Astrocyte of the hippocampus (primary cell): ENCODE data around the gene TXNIP.
A peak's percentile ranks its signal among the peaks of the same experiment; 100 is the strongest.

Experiments used
- DNase-seq: peaks from one replicate; pipeline ENCODE4 v3.0.0; 2011; ENCODE audit warnings: low read depth, low spot score

TXNIP gene

DNA sequence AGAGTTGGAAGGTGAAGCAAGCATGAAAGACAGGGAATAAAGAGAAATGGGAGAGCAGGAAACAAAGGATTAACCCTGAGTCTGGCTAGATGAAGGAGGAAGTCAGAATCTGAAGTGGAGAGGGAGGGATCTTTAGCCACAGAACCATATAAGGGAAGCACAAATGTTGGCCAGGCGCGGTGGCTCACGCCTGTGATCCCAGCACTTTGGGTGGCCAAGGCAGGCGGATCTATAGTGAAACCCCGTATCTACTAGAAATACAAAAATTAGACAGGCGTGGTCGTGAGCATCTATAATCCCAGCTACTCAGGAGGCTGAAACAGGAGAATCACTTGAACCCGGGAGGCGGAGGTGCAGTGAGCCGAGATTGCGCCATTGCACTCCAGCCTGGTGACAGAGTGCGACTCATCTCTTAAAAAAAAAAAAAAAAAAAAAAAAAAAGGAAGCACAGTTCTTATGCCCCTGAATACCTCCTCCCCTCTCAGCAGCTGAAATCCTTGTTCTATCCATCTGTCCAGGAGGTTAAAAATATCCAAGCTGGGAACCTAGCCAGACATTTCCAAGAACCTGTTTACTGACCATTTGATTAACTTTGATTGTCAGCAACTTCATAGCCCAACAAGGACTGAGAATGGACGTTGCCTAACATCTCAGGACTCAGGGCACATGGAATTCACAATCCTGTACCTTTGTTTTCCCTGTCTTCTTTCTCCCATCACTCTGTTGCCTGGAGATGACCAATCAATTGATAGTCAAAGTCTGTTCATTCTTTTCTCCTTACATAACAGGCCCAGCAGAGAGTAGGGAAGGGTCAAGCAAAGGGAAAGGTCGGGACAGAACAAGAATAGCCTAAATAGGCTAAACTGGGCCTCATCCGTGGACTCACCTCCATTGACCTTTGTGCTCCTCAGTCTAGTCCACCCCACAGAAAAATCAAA, 10.6 kb downstream of the TXNIP start:
- peak; percentile 64 for DNase-seq

DNA sequence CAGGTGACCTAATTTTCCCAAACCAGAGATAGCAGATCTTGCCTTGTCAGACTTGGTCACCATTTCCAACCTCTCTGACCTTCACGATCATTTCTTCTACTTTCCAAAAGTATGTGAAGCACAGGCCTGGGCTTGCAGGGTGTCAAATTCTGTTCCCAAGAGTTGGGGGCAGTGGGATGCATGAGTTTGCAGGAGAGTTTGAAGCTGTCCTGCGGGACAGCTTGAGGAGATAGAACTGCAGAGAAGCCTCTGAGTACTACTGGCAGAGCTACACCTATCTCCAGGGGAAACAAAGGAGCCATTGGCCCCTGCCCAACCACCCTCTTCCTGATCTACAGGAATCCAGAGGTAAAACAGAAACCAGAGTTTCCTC, 11.3 kb downstream of the TXNIP start:
- DNase-seq = no peak

DNA sequence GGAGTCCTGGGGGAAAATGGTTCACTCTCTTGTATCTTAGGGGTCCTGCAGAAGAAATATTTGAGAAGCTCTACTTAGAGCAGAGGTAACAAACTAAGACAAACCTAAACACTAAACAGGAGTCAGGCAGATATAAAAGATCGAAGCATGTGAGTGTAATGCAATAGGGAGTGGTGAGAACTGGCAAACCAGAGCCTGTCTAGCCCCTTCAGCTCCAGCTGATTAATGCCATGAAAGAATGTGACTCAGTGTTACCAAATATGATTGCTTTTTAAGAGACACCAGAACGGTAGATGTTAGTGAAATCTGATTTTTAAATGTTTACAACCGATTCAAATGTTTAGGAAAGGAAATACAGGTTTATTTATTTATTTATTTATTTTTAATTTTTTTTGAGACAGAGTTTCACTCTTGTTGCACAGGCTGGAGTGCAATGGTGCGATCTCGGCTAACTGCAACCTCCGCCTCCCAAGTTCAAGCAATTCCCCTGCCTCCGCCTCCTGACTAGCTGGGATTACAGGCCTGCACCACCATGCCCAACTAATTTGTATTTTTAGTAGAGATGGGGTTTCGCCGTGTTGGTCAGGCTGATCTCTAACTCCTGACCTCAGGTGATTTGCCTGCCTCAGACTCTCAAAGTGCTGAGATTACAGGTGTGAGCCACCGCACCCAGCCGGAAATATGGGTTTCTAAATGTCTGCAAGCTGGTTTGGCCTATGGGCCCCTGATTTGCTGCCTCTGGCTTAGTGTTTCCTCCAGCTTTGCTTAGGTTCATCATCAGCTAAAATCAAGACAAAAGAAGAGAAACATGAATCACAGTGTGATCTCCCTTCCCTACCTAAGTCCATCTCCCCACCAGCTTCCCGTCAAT, 12.2 kb downstream of the TXNIP start:
- no peak for DNase-seq

DNA sequence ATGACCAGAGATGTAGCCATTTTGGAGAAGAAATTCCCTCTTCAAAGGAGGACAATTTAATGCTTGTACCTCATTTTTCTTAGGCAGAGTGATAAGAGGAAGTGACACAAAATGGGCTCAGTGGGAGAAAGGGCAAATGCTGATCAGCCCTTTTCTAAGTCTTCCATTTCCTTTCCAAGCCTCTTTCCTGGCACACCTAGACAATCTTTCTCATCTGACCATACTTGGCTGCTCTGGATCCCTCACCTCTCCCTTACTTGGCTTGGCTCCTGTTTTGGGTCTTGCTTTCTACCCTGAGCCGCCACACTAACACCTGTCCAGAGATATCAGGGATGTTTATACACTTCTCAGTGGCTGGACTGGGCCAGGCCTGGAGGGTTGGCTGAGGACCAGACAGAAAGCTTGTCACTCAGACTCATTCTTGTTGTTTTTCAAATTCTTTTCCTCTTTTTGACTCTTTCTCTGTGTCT, 13.1 kb downstream of the TXNIP start:
- no peak for DNase-seq

DNA sequence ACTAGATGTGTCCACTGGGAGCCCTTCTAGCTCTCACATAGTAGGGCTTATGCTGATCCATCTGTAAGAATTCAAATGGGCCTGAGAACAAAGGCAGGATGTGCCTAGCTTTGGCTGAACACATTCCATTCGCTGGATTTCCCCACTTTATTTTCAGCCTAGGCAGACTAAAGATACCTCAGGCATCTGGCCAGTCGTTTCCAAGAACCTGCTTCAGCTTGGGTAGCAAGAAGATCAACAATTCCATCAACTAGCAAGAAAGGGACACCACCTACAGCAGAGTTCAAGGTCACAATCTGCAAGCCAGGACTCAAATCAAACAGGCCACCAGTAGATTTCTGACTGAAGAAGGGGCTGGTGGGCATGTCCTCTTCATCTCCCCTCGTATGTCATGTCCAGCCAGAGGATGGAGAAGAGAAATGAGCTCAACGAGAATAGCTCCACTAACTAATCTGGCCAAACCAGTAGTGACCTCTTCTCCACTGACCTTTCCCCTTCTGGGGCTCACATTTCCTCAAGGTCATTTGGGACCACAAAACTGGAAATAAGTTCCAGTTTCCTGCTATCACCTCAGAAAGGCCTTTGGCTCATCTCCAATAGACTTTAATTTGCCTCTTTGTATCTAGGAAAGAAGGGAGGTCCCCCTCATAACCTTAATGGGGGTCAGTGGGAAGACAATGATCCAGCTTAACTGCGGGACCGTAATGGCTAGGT, 14.2 kb downstream of the TXNIP start:
- DNase-seq = no peak

DNA sequence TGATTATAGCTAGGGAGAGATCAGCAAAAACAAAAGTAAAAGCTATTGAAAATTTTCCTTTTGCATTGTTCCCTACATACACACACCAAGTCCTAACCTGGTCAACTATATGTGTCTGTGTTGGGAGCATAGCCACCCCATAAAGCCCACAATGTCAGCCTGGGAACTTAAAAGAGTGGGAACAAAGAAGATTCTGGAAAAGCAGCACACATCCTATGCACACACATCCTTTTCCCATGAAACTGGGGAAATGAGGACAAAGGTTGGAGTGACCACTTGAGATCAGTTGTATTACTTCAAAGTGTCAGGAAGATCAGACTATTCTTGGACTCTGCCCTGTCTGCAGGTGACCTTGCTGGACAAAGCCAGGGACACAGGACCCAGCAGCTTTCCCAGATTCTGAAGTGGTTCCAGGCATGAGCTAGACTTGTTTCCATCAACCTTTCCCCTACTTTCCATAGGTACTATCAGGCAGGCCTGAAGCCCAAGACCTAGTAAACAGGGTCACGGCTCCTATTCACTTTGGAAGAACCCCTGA, 15.9 kb downstream of the TXNIP start:
- DNase-seq = no peak

DNA sequence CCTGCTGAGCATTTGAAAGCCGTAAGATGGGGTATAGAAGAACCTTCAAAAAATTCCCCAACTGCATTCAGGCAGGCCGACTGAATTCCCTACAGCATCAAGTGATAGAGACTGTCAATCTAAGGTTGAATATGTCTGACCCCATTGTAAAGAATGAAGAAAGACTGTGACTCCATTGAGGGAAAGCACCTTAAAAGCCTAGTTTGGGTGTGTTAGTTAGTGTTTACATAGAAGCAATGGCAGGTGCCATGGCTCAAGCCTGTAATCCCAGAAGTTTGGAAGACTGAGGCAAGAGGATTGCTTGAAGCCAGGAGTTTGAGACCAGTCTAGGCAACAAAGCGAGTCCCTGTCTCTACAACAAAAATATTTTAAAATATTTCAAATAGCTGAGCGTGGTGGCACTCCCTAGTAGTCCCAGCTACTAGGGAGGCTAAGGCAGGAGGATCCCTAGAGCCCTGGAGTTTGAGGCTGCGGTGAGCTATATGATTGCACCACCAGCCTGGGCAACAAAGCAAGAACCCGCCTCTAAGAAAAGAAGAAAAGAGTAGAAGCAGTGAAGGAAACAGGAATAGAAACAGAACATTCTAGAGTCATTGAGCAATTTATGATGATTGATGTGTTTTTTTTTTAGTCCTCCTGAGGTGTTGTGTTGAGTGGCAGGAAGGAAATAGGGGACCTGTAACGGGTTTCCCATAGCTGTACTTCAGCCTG, 16.5 kb downstream of the TXNIP start:
- DNase-seq = no peak

DNA sequence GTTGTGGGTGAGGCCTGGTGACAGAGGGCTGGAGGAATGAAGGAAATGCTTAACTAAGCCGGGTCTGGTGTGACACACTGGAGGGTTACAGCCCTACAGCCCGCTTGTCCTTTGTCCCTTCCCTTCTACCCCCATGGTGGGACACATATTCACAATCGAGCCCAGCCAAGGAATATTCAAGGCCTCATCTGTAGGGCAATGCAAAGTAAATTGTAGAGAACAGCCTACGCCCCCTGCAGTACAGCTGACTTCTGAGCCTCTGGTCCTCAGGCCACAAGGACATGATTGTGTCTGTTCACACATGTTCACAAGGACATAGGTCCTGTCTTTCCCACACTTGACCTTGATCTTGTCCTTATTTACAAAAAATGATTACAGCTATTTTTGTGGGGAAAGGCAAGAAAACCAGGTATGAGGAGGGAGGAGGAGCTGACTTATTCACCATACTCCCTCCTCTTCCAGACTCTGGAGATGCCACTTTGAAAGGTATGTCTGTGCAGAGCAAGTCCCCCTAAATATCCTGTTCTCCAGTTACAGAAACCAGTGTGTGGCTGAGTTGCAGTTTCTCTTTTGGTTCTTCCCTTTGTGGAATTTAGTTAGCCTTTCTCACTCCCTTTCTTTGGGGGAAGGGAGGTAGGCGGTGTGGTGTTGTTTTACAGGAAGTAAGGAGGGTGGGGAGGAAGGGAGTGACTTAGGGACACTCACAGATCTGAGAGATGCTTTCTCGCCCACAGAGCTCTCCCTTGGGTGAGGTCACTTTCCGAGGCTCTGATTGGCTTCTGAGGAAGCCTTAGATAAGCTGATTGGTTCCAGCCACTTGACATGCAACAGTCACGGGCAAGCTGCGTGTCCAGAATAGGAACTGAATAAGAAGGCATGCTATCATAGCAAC, 17.3 kb downstream of the TXNIP start:
- DNase-seq = peak; percentile 99

DNA sequence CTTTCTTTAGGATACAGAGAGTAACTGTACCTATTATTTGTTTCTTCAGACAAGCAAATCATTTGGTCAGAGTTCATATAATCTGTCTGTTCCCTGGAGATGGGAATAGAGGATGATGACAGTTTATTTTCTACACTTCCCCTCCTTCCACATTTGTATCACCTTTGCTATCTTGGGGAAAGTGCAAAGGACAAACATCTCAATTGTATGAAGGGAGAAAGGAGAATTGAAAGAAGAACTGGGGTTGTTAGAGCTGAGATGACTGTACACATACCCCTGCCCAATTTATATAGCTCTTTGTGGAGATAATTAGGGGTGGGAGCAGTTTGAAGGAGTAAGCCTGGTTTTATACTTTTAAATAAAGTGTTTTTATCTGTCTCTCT, 17.9 kb downstream of the TXNIP start:
- no peak for DNase-seq

DNA sequence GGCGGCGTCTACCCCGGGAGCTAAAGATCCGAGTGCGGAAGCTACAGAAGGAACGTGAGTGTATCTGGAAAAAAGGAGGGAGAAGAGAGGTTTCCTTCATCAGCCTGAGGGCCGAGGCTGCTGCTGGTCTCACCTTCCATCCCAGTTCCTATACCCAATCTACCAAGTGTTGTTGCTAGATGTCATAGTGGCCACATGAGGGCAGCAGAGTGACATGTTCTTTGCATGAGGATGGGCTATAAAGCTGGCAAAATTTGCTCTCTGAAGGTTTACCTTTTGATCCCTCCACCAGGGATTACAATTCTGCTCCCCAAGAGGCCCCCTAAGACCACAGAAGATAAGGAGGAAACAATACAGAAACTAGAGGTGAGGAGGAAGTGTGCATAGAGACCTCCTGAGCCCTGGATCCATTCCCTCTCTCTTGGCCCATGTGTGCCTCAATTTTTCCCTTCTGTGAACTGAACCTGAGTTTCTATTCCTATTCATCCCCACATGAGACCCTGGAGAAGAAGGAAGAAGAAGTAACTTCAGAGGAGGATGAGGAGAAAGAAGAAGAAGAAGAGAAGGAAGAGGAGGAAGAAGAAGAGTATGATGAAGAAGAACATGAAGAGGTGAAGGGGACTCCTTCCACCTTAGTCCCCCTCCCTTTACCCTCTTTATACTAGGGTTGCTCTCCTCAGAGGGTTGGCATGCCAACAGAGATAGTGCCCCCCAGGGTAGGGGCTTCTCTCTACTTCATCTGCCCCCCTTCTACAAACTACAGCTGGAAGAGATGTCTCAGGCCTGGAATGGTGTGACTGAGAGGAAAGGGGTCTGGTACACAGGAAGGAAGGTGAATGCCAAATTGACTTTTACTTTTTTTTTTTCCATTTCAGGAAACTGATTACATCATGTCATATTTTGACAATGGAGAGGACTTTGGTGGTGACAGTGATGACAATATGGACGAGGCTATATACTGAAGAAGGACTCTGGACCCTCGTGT, 18.6 kb downstream of the TXNIP start:
- DNase-seq = peak; percentile 90

DNA sequence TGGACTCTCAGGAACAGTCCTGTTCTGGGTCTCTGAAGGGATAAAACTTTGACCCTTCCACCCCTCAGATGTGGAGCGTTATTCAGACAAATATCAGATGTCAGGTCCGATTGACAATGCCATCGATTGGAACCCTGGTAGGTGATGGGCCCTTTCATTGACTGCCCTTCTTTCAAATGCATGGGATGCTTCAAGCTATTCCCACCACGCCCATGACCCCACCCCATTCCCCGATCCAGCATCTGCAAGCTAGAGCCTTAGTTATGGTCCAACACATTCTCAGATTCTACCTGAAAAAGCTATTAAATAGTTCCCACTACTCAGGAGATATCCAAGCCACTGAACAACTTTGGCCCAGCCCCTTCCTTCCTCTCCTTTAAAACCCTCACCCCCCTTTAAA, 19.4 kb downstream of the TXNIP start:
- DNase-seq = no peak

DNA sequence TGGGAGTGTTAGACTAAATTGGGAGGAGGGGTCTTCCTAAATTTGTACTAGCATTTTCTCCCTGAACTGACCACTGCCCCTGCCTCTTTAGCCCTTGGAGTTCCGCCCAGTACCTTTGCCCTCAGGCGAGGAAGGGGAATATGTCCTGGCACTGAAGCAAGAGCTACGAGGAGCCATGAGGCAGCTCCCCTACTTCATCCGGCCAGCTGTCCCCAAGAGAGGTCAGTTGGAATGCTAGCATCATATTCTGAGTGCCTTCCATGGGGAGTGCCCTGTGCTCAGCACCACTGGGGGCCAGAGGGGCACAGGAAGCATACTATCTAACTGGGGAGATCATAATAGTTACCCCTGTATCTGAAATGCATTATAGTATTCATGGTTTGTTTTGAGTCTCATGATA, 21.2 kb downstream of the TXNIP start:
- no peak for DNase-seq

DNA sequence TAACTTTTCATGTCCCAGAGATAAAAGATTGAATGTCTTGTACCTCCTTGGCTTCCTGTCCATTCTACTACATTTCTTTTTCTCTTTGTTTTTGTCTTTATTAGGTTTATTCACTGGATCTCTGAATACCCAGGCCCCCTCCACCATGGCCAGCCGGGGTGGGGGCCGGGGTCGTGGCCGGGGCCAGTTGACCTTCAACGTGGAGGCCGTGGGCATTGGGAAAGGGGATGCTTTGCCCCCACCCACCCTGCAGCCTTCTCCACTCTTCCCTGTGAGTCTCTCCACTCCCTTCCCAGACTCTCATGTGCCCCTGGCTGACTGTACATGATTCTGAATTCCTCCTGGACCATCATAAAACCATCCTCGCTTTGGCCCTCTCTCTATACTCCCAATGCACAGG, 21.7 kb downstream of the TXNIP start:
- DNase-seq = no peak

DNA sequence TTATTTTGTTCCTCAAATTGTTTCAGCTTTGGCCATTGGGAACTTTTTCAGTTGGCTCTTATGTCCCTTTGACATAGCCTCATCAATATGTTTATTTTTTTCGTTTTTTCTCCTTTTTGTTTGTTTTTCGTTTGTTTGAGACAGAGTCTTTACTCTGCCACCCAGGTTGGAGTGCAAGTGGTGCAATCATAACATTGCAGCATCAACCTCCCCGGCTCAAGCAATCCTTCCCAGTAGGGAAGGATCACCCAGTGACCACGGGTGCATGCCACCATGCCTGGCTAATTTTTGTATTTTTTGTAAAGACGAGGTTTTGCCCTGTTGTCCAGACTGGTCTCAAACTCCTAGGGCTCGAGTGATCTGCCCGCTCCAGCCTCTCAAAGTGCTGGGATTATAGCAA, 23.8 kb downstream of the TXNIP start:
- no peak for DNase-seq

DNA sequence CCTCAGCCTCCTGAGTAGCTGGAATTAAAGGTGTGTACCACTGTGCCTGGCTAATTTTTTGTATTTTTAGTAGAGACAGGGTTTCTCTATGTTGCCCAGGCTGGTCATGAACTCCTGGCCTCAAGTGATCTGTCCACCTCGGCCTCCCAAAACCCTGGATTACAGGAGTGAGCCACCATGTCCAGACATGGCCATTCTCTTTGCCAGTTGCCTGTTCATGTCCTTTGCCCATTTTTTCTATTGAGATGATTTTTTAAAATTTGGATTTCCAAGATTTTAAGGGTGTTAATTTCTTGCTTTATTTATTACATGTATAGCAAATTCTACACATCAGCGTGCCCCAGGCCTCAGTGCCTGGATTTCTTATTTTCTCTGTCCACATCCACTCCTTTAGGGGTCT, 29.1 kb downstream of the TXNIP start:
- DNase-seq = no peak

DNA sequence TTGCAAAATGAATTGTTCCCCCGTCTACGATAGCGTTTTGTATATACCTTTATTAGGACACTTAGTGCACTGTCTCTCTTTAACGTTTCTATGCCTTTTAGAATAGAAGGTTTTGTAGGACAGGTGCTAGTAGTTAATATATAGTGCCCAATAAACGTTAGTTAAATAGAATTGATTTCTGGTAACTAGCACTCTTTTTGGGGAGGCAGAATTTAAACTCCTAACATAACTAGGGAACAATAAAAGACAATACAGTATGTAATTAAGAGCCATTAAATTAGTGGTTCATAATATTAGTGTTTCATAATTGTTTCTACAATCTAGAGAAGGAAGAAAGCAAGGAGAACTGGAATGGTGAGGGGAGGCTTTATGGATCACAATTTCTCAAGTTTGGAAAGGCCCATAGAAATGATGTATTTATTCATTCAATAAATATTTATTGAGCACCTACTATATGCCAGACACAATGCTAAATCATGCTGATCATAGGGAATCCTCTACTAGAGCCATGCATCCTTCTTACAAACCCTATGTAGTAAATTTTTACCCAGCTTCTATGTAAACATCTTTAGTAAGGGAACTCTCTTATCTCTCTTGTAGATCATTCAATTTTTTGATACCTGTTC, 31.1 kb downstream of the TXNIP start:
- DNase-seq = no peak

DNA sequence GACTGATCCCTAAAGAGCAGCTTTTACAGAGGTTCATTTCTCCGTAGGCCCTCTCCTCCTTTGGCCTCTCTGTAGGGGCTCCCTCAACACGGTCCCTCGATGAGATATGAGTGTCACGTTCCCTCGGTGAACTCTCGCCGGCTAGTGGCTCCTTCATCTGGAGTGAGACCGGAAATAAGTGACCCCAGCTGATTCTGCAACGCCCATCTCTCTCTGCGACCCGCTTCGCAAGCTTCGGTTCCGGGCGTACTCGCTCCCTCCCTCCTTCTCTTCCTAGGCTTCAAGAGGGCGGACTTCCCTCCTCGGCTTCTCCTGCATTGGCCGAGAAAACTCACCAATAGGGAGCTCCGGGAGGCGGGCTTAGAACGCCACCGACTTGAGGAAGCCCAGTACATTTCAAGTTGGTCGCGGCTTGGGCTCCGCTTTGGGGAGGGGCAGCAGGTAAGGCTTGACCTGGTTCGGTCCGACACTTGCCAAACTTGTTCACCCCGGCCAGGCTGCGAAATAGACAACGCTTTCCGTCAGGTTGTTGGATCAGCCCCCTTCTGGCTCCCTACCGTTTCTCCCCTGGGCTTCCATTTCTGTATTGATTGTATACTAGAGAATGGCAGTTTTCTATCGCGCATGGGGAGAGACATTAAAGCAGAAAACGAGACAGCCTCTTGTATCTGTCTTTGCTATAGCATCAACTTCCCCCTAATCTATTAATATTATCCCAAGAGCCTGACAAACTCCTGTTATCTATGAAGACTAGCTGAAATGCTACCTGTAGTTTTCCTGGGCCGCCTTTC, 31.9 kb downstream of the TXNIP start, which contains the start of the genes ANKRD34A and POLR3GL:
TSS of gene ANKRD34A (minus strand) at position 248 of the 791 bp plus-strand sequence. CDS start 2,816 bp downstream, outside the sequence.
TSS of gene POLR3GL (plus strand) at position 363 of the 791 bp plus-strand sequence. CDS start 10,176 bp downstream, outside the sequence.
- DNase-seq = peak; percentile 96
